Mesothelial cell of epicardium (in vitro differentiated cells): ENCODE results near the gene CLP1. TPM values are rescaled to one million over a fixed set of nuclear protein-coding genes. Genes with fewer than 3 reads are reported as not detected.
"Not testable (repeated sequence)": the region's sequence is repeated elsewhere in the genome, so short reads cannot be mapped to it uniquely, and the experiment has no call there.

ENCODE experiments used
- DNase-seq, 2 experiments: peaks; one replicate each; pipeline ENCODE4 v3.0.0; 2021; ENCODE audit warnings: low spot score in 2 of 2; ENCODE audit not compliant: unreplicated experiment in 2 of 2
- H3K27ac Mint-ChIP-seq: 2 replicates; pipeline ENCODE4 v1.8.0; 2021; ENCODE audit warnings: mixed read lengths
- H3K27me3 Mint-ChIP-seq: 2 replicates; pipeline ENCODE4 v1.8.0; 2021; ENCODE audit warnings: low read depth, mixed read lengths
- H3K36me3 Mint-ChIP-seq: 2 replicates; pipeline ENCODE4 v1.8.0; 2021; ENCODE audit warnings: mixed read lengths
- H3K4me1 Mint-ChIP-seq: 2 replicates; pipeline ENCODE4 v1.8.0; 2021; ENCODE audit warnings: mixed read lengths
- H3K4me3 Mint-ChIP-seq: 2 replicates; pipeline ENCODE4 v1.8.0; 2021; ENCODE audit warnings: mild to moderate bottlenecking, moderate library complexity, mixed read lengths
- H3K9me3 Mint-ChIP-seq: 2 replicates; pipeline ENCODE4 v1.8.0; 2021; ENCODE audit warnings: mixed read lengths
- CTCF ChIP-seq: fragments of 200-600 bp; sonication (generic); IDR thresholded peaks from one replicate; pipeline ENCODE4 v1.5.0; 2021; ENCODE audit warnings: antibody characterized with exemption; ENCODE audit not compliant: unreplicated experiment
- microRNA-seq: library from miRNA; unstranded; fragments of <30 nt; microRNA quantifications from one replicate; pipeline ENCODE4 v1.2.0, GENCODE V29; 2021; ENCODE audit warnings: inconsistent platforms, mixed read lengths
- total RNA-seq: library from RNA; stranded (reverse); gene quantifications from 3 replicates; pipeline ENCODE4 v1.2.1, GENCODE V29; 2021

CLP1 gene
- total RNA-seq, 1 donor from 2014 or later, result 19.5 TPM

GRCh38 chr11:57703341-57703740 is 45.8 kb downstream of the CLP1 start:
- H3K4me1 Mint-ChIP-seq, result no peaks in the 10 kb centered on the region
- DNase-seq, result no peak
- H3K27me3 Mint-ChIP-seq, result no peaks in the 10 kb centered on the region
- H3K4me3 Mint-ChIP-seq, result no peak overlapping the region
- H3K27ac Mint-ChIP-seq, result no peak overlapping the region
- H3K9me3 Mint-ChIP-seq, result no peaks in the 10 kb centered on the region
- no peak for TF ChIP-seq CTCF
- peaks cover 34% of the 10 kb centered on the region for H3K36me3 Mint-ChIP-seq

- TF ChIP-seq CTCF, result no peak
- Mint-ChIP-seq H3K27ac (no peak overlapping the region), H3K4me3 (no peak overlapping the region), H3K9me3 (no peaks in the 10 kb centered on the region), H3K4me1 (peaks cover 3% of the 10 kb centered on the region), H3K36me3 (peaks cover 26% of the 10 kb centered on the region), H3K27me3 (no peaks in the 10 kb centered on the region)
- no peak for DNase-seq
These were observed 47.4 kb downstream of the CLP1 start for GRCh38 chr11:57704932-57705331.

- peaks cover 25% of the 10 kb centered on the region for H3K36me3 Mint-ChIP-seq
- not testable (repeated sequence) for H3K27me3 Mint-ChIP-seq, H3K4me3 Mint-ChIP-seq, H3K9me3 Mint-ChIP-seq, H3K4me1 Mint-ChIP-seq, H3K27ac Mint-ChIP-seq, DNase-seq
These were observed 47.9 kb downstream of the CLP1 start for GRCh38 chr11:57705432-57705831.

- no peak overlapping the region for H3K27ac Mint-ChIP-seq
- no peaks in the 10 kb centered on the region for H3K27me3 Mint-ChIP-seq
- peaks cover 8% of the 10 kb centered on the region for H3K36me3 Mint-ChIP-seq
- DNase-seq, result no peak
- peaks cover 28% of the 10 kb centered on the region for H3K4me1 Mint-ChIP-seq
- no peaks in the 10 kb centered on the region for H3K9me3 Mint-ChIP-seq
- H3K4me3 Mint-ChIP-seq, result no peak overlapping the region
- TF ChIP-seq CTCF, result no peak
These were observed 52.3 kb downstream of the CLP1 start for GRCh38 chr11:57709802-57710367.

Small RNA genes lying within 50 kb of the gene (microRNA-seq; reads per million reads assigned to microRNA genes)
- 23,645 reads per million, percentile 98 among the genes with 10 or more reads in this experiment for gene MIR130A

Other genes with a start within 250 kb of the CLP1 start
- 11.8 to 13.3 TPM (median 12.9 TPM) in 3 replicates for gene SLC43A3, start 230.6 kb upstream of the CLP1 start, total RNA-seq
- 0.38 to 0.63 TPM (median 0.53 TPM) in 3 replicates for gene RTN4RL2, start 197.2 kb upstream of the CLP1 start, total RNA-seq
- 2.1 to 3.3 TPM (median 2.8 TPM) in 3 replicates for gene SLC43A1, start 142.1 kb upstream of the CLP1 start, total RNA-seq
- 41.7 to 46.3 TPM (median 44.0 TPM) in 3 replicates for gene TIMM10, start 127.0 kb upstream of the CLP1 start, total RNA-seq
- gene SMTNL1, start 120.2 kb upstream of the CLP1 start, total RNA-seq, result not detected in 3 replicates
- gene UBE2L6, start 90.1 kb upstream of the CLP1 start, total RNA-seq, result 35.5 to 41.4 TPM (median 39.2 TPM) in 3 replicates
- 136 to 154 TPM (median 146 TPM) in 3 replicates for gene SERPING1, start 60.1 kb upstream of the CLP1 start, total RNA-seq
- 0.64 to 1.3 TPM (median 1.1 TPM) in 3 replicates for gene YPEL4, start 7.8 kb upstream of the CLP1 start, total RNA-seq
- 53.9 to 57.1 TPM (median 54.2 TPM) in 3 replicates for gene ZDHHC5, start 10.4 kb downstream of the CLP1 start, total RNA-seq
- 19.3 to 19.7 TPM (median 19.6 TPM) in 3 replicates for gene MED19, start 54.5 kb downstream of the CLP1 start, total RNA-seq
- 62.8 to 64.9 TPM (median 63.8 TPM) in 3 replicates for gene TMX2, start 54.8 kb downstream of the CLP1 start, total RNA-seq
- gene SELENOH, start 83.7 kb downstream of the CLP1 start, total RNA-seq, result 152 to 158 TPM (median 156 TPM) in 3 replicates
- not detected in 3 replicates for gene BTBD18, start 94.1 kb downstream of the CLP1 start, total RNA-seq
- gene CTNND1, start 104.0 kb downstream of the CLP1 start, total RNA-seq, result 234 to 250 TPM (median 238 TPM) in 3 replicates